HT-29 (cell line): Measurements from ENCODE around the gene S100B. TPM values are rescaled to one million over a fixed set of nuclear protein-coding genes. Genes with fewer than 3 reads are reported as not detected.
A peak's percentile ranks its signal among the peaks of the same experiment; 100 is the strongest.
"Not testable (repeated sequence)": the region's sequence is repeated elsewhere in the genome, so short reads cannot be mapped to it uniquely, and the experiment has no call there.

Experiments used
- DNase-seq: peaks from one replicate; pipeline ENCODE4 v3.0.0-alpha.2; 2015; ENCODE audit warnings: low spot score
- total RNA-seq: library from RNA; depleted of rRNA; stranded (reverse); fragments of >200 nt; shearing (Covaris generic); gene quantifications from 2 replicates; pipeline ENCODE4 v1.2.3, GENCODE V29; 2014; rRNA removed

S100B gene
- not detected in 2 replicates for total RNA-seq

DNA sequence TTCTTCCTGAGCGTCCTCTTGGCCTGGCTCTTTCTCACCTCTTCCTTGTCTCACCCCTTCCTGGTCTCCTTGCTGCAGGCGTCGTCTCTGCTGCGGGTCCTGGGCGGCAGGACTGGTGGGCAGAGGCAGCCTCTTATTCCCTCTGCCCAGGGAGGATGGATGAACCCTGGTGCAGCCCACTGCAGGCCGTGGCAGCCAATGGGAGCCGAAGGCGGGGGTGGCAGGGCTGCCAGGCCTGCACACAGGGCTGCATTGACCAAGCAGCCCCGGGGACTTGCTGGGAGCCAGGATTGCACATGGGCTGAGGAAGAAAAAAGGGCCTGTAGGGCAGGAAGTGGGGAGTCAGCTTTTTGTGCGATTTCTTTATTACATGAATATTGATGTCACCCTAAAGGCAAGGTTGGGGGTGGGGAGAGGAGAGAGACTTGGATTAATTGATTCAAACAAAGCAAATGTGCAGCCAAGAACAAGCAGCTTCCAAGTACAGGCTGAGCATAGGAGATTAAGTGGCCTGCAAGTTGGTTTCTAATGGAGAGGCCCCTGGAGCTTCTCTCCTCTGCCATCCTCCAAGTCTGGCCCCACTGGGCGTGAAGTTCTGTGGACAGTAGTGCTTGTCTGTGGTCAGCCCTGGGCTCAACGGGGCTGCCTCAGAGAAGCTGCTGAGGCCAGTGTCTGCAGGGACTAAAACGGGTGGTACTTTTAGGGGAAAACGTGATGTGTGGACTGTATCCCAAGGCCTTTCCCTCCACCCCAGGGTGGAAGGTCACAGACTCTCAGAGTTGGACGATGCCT, at the start of gene S100B:
TSS of gene S100B (minus strand) at position 108 of the 792 bp plus-strand sequence. CDS start 2,667 bp downstream, outside the sequence.
- DNase-seq = no peak

GRCh38 chr21:46651121-46651520, 46.2 kb upstream of the S100B start:
- DNase-seq = no peak

DNA sequence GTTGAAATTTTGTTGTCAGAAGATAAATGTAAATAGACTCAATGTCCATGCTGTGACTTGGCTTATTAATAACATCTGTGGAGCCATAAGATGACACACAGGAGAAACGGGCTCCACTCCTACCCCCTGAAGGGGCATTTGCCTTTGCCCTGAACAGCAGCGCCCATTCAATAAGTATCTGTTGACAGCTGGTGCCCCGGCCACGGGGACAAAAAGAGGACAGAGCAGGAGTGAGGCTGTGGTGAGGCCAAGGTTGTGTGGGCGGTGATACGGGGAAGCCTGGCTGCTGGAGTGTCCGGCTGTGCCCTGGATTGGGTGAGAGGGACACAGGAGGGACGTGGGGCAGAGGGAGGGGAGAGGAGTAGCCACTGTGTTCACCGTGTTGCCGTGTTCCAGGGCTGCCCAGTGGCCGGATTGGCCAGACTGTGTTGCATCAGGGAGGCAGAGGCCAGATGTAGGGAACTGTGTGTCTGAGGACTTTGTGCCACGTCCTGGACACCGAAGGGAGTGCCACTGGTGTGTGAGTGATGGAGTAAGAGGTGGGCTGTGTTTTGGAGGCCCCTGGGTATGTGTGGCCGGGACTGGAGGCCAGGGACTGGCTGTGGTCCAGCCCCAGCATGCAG, 45.7 kb upstream of the S100B start:
- DNase-seq = no peak

DNA sequence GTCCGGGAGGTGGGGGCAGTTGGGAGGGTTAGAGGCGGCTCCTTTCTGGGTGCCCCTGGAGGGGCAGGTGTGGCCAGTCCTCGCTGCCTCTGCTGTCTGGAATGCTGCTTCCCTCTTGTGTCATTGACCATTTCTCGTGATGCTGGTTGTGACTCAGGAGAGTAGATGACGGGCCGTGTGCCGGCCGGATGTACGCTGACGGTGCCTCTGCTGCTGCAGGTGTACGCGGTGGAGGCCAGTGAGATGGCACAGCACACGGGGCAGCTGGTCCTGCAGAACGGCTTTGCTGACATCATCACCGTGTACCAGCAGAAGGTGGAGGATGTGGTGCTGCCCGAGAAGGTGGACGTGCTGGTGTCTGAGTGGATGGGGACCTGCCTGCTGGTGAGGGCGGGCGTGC, 44.5 kb upstream of the S100B start:
- DNase-seq = no peak

DNA sequence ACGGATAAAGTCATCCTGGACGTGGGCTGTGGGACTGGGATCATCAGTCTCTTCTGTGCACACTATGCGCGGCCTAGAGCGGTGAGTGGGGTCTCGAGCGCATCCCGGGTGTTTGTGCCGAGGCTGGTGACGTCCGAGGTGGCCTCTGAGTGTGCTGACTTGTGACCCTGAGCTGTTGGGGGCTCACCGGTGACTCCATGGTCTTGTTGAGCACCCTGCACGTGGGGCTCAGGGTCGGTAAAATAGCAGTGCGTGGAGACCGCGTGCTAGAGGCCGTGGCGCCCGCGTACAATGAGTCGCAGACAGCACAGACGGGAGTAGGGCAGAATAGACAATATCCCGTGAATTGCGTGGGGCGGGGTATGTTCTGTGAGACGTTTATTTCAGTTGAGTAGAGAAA, 43.7 kb upstream of the S100B start:
- DNase-seq = no peak

DNA sequence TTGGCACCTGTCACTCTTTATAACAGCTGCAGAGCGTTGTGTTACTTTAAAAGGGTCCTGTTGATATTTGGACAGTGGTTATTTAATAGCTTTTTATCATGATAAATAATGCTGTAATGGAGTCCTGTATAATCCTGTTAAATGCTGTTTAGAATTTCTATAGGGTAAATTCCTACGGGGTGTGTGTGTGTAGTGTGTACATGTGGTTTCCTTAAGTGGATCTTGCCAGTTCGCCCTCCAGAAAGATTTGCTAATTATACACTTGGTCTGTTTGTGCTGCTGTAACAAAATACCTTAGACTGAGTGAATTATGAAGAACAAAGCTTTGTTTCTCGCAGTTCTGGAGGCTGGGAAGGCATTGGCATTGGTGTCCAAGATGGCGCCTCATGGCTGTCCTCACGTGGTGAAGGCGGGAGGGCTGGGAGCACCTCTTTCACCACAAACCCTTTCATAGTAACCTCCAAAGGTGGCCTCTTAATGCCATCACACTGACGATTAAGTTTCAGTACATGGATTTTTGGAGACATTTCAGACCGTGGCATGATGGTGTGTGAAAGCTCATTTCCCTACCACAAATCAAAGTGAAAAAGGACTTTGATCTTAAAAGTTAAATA, 41.8 kb upstream of the S100B start:
- DNase-seq = no peak

DNA sequence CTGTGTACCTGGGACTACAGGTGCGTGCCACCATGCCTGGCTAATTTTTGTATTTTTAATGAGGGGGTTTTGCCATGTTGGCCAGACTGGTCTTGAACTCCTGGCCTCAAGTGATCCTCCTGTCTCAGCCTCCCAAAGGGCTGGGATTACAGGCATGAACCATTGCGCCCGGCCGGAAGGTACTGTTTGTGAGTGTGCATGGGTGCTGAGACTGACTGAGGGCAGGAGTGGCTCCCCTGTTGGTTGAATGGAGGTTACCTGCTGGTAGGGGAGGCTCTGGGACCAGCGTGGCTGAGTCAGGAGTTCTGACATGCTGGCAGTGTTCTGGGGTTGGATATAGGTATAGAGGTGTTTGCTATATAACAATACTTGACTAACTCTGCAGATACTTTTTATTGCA, 41.0 kb upstream of the S100B start:
- no peak for DNase-seq

DNA sequence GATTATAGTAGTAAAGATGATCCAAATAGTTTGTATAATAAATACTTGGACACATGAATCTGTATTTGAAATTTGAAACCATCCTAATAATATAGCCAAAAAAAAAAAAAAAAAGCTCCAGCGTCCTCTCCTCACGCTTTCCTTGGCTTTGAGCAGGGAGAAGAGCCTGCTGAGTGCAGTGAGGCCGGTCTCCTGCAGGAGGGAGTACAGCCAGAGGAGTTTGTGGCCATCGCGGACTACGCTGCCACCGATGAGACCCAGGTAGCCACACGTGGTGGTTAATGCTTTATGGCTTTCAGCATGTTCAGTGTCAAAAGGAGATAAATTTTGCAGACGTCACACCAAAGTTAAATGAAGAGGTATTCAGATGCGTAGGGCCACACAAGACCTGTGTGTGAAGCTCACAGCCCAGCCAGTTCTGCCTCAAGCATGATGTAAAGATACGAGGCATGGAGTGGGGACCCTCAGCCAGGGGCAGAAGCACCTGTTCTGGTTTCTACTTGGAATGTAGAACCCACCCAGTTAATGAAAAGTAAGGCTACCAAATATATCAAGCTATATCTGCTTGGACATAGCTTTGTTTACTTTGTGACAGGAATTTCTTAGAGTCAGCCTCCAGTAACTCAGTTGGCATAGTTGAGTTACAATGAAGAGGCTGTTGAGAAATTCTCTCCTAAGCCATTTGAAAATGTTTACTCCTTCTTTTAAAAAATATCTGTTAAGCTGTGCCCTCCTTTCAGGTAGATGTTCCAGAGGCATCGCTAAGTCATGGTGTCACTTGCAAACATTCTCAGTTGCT, 38.7 kb upstream of the S100B start:
- no peak for DNase-seq

GRCh38 chr21:46641656-46642055, 36.8 kb upstream of the S100B start:
- DNase-seq = no peak

- DNase-seq = peak; percentile 13
Observed at GRCh38 chr21:46639489-46640386, 34.9 kb upstream of the S100B start.

GRCh38 chr21:46637952-46638746, 33.3 kb upstream of the S100B start:
- no peak for DNase-seq

DNA sequence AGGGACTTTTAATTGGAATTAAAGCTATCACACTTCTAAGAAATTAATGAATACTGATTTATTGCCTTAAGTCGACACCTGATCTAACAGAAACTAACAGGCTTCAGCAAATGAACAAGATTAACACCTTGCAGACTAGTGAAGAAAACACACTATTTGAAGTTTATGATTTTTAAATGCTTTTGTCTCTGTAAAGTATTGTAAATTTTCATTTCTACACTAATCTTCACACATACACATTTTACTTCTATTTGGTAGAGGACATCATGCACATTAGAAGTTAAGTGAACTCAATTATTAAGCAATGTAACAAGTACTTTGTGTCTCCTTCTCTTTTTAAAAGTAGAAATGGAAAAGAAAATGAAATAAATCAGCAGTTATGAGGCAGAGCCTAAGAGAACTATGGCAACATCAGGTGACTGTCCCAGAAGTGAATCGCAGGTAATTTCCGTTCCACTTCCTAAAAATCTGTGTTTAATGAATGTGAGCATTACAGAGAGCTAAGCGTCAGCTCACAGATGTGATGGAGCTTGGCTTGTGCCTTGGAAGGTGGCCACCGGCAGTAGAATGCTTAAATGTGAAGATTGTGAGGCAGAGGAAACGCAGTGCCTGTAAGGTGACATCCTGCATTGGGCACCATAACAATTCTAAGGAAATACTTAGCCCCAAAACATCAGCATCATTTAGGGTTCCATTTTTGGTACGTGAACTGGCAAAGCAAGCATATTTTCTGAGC, 31.8 kb upstream of the S100B start:
- DNase-seq = no peak

DNA sequence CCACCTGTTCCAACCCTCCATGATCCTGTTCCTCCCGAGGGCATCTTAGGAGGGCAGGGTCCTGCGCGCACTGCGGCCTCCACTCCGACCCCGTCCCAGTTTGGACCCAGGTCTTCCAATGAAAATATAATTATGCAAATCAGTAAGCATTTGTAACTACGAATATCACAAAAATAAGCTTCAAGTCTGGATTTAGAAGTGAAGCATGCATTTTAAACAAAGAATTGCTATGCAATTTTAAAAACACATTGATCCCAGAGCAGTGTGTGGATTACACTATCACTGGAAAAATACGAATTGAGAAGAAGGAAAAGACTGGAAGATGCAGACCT, 31.3 kb upstream of the S100B start:
- no peak for DNase-seq

DNA sequence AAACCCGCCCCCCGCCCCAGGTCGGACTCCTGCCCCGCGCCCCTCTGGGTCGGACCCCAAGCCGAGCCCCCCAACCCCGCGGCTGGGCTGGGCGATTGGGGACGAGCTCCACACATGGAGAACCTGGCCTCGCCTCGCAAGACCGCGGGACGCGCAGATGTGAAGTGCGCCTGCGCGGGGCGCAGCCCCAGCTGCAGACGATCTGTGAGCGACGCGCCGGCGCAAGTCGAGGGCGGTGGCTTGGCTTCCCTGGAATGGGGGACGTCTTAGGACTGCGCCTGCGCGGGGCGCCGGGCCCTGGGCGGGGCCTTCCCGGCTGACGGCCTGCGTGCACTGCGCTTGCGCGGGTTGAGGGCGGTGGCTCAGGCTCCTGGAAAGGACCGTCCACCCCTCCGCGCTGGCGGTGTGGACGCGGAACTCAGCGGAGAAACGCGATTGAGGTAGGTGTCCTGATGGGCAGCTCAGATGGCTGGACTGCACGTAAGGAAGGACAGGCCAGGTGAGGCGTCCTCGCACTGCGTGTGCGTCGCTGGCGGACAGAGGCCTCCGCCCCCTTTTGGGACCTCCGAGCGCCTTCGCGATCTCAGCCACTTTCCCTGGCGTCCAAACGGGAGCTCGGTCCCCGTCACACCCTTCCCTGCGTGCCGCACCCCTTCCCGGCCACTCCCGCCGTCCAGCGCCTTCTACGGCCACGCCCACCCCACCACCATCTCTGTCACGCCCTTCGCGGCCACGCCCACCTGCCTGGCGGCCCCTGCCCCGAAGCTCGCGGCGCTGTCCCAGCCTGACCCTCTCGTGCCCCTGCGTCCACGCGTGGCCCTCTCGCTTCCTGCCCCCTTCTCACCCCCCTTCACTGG, 30.7 kb upstream of the S100B start, which contains the start of gene PRMT2:
TSS of gene PRMT2 (plus strand) at position 351 of the 857 bp plus-strand sequence. CDS start 1,278 bp downstream, outside the sequence.
- DNase-seq = peak; percentile 95

DNA sequence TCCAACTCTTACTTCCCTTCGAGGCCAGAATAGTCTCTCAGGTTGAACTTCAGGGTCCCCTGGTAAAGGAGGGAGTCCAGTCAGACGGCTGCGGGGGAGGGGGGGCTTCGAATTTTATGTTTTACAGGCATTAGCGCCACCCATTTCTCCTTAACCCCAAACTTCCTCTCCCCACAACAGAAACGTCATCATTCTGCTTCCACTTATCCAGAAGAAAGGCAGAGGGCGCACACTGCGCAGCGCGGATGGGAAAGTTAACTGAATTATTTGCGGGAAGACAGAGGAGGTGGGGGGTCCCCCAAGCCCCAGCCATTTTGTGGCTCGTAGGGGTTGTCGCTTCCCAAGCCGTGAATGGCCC, 30.1 kb upstream of the S100B start:
- DNase-seq = peak; percentile 60

DNA sequence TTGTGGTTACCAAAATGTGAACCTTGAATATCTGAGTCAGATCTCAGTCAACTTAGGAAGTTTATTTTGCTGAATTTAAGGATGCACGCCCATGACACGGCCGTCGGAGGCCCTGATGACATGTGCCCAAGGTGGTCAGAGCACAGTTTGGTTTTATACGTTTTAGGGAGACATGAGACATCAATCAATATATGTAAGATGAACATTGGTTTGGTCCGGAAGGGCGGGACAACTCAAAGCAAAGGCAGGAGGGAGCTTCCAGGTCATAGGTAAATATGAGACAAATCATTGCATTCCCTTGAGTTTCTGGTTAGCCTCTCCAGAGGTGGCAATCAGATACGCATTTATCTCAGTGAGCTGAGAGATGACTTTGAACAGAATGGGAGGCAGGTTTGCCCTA, 29.5 kb upstream of the S100B start:
- peak; percentile 60 for DNase-seq

DNA sequence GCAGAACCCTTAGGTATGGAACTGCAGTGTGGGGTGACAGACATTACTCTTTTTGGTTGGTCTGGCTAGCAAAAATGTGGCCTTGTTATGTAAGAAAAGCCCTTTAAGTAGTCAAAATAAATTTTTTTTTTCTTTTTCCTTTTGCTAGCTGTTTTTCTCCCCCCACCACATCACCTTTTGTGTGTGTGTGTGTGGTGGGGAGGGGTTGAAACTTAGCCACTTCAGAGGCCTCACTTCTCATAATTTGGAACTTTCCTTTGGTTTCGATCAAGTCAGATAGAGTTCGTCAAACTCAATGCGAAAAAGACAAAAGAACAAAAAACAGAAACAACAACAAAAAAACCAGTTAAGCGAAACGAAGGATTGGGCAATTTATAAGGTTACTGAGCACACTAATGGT, 28.7 kb upstream of the S100B start:
- no peak for DNase-seq

DNA sequence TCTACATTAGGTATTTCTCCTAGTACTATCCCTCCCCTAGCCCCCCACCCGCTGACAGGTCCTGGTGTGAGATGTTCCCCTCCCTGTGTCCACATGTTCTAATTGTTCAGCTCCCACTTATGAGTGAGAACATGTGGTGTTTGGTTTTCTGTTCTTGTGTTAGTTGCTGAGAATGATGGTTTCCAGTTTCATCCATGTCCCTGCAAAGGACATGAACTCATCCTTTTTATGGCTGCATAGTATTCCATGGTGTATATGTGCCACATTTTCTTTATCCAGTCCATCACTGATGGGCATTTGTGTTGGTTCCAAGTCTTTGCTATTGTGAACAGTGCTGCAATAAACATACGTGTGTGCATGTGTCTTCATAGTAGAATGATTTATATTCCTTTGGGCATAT, 26.0 kb upstream of the S100B start:
- DNase-seq = not testable (repeated sequence)
